ENCODE measurements around the gene RPS3.

- TF ChIP-seq CTCF (IDR thresholded peaks at IDR 0.05), result no peak
- no peak for TF ChIP-seq POLR2A (IDR thresholded peaks at IDR 0.05)
- no peak for TF ChIP-seq POLR2AphosphoS5 (IDR thresholded peaks at IDR 0.05)
Measured at GRCh38 chr11:75439495-75440120, 40.3 kb downstream of the RPS3 start.

Measured in breast epithelium (tissue), 3 donors.